Activated B cell treated with CpG ODN at 0.5 μM for 24 hours (primary cell): ENCODE data around the gene TLE2. TPM values are rescaled to one million over a fixed set of nuclear protein-coding genes. Genes with fewer than 3 reads are reported as not detected.

Experiments
- ATAC-seq: fragments of 200-7000 bp; cut with Tn5 transposase; one replicate; pipeline ENCODE4 v1.10.0; 2021; ENCODE audit warnings: low read depth, mild to moderate bottlenecking, moderate library complexity
- CTCF ChIA-PET: fragments of 350-600 bp; sonication (Branson Sonifier 250); formaldehyde crosslinking; loops from one replicate; lab custom pipeline; 2021; ENCODE audit warnings: antibody characterized with exemption; lab: Charles Lee
- POLR2A ChIA-PET: fragments of 350-600 bp; sonication (Branson Sonifier 250); formaldehyde crosslinking; loops from one replicate; lab custom pipeline; 2021; ENCODE audit warnings: antibody characterized with exemption; lab: Charles Lee
- DNase-seq: peaks from one replicate; pipeline ENCODE4 v3.0.0; 2022
- H3K27ac Mint-ChIP-seq: one replicate; pipeline ENCODE4 v1.8.0; 2020; ENCODE audit warnings: mixed read lengths
- H3K27me3 Mint-ChIP-seq: one replicate; pipeline ENCODE4 v1.8.0; 2021; ENCODE audit warnings: mixed read lengths
- H3K36me3 Mint-ChIP-seq: one replicate; pipeline ENCODE4 v1.8.0; 2021; ENCODE audit warnings: low read depth, mixed read lengths
- H3K4me1 Mint-ChIP-seq: one replicate; pipeline ENCODE4 v1.8.0; 2021; ENCODE audit warnings: mixed read lengths
- H3K4me3 Mint-ChIP-seq: one replicate; pipeline ENCODE4 v1.8.0; 2020; ENCODE audit warnings: mild to moderate bottlenecking, mixed read lengths
- H3K9me3 Mint-ChIP-seq: one replicate; pipeline ENCODE4 v1.8.0; 2020; ENCODE audit warnings: mixed read lengths
- intact Hi-C: fragments of 100-400 bp; cut with micrococcal nuclease; formaldehyde crosslinking; loops from one replicate; pipeline ENCODE4 v1.15.1; 2024
- total RNA-seq: library from RNA; stranded (reverse); gene quantifications from 2 replicates; pipeline ENCODE4 v1.2.3, GENCODE V29; 2022
- TF ChIP-seq, protein P1 (sequence below): fragments of 200-600 bp; IDR thresholded peaks from one replicate; pipeline ENCODE4 v1.8.0; 2022; ENCODE audit warnings: antibody characterized with exemption, mild to moderate bottlenecking

TLE2 gene
- total RNA-seq, 1 donor from 2014 or later, result 0.58 TPM

DNA sequence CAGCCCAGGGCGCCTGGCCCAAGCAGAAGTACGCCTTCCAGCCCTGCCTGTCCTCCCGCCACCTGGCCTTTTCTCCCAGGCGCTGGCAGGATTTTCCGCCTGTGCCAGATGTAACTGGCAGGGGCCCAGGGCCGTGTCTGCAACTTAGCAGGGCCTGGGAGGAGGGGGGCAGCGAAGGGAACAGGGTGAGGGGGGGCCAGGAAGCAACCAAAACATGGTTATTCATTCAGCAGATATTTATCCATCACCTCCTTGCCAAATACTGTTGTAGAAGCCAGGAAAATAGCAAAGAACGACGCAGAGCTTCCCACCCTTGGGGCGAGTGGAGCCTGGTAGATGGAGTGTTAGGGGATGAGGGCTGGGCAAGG lies 46.1 kb downstream of the TLE2 start:
- Mint-ChIP-seq H3K4me1 (peaks cover 17% of the 10 kb centered on the region), H3K27ac (no peak overlapping the region), H3K27me3 (peaks cover 12% of the 10 kb centered on the region), H3K9me3 (no peaks in the 10 kb centered on the region), H3K4me3 (peak overlapping the region; percentile 29), H3K36me3 (no peaks in the 10 kb centered on the region)
- DNase-seq, result no peak
- TF ChIP-seq, protein P1, sequence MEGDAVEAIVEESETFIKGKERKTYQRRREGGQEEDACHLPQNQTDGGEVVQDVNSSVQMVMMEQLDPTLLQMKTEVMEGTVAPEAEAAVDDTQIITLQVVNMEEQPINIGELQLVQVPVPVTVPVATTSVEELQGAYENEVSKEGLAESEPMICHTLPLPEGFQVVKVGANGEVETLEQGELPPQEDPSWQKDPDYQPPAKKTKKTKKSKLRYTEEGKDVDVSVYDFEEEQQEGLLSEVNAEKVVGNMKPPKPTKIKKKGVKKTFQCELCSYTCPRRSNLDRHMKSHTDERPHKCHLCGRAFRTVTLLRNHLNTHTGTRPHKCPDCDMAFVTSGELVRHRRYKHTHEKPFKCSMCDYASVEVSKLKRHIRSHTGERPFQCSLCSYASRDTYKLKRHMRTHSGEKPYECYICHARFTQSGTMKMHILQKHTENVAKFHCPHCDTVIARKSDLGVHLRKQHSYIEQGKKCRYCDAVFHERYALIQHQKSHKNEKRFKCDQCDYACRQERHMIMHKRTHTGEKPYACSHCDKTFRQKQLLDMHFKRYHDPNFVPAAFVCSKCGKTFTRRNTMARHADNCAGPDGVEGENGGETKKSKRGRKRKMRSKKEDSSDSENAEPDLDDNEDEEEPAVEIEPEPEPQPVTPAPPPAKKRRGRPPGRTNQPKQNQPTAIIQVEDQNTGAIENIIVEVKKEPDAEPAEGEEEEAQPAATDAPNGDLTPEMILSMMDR, result no peak
- ChIA-PET CTCF (no interaction called here), POLR2A (no interaction called here)
- intact Hi-C loops, result no loop called here
- no peak for ATAC-seq

DNA sequence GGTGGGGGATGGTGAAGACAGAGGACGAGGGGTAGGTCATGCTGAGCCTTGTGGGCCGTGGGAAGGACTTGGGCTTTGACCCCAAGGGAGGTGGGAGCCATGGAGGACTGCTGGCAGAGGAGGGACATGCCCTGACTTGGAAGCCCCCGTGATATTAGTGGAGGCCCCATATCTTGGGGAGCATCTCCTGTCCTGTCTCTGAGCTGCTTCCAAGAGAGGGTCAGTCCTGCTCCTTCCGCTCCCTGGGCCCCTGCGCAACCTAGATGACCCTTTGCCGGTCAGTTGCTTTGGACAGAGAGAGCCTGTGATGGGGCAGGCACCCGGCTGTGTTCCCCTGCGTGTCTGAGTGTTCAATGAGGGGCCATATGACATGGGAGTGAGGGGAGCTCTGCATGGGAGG lies 46.5 kb downstream of the TLE2 start:
- no peak for ATAC-seq
- no peaks in the 10 kb centered on the region for H3K36me3 Mint-ChIP-seq
- peaks cover 12% of the 10 kb centered on the region for H3K27me3 Mint-ChIP-seq
- intact Hi-C loops, result no loop called here
- POLR2A ChIA-PET, result interaction anchor here (0.7 kb wide), 1 partner anchor 392 kb away, joined by 11 read pairs; no protein-coding TSS in a partner anchor
- TF ChIP-seq, protein P1, result no peak
- H3K4me3 Mint-ChIP-seq, result no peak overlapping the region
- no peaks in the 10 kb centered on the region for H3K9me3 Mint-ChIP-seq
- CTCF ChIA-PET, result no interaction called here
- peaks cover 20% of the 10 kb centered on the region for H3K4me1 Mint-ChIP-seq
- no peak overlapping the region for H3K27ac Mint-ChIP-seq
- DNase-seq, result no peak

DNA sequence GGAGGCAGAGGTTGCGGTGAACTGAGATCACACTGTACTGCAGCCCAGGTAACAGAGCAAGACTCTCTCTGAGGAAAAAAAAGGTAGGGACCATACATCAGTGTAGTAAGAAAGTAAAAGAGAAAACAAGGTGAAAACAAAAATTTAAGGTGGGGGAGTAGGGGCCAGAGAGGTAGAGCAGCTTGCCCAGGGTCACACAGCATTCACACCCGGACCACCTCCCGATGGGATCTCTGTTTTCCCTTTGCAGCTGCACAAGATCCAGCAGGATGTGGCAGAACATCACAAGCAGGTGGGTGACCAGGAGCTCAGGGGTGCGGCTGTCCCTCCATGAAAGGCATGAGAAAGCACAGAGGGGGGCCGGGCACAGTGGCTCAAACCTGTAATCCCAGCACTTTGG lies 47.2 kb downstream of the TLE2 start:
- no peak overlapping the region for H3K4me3 Mint-ChIP-seq
- CTCF ChIA-PET, result no interaction called here
- ATAC-seq (no peak), DNase-seq (no peak)
- no peaks in the 10 kb centered on the region for H3K36me3 Mint-ChIP-seq
- no peaks in the 10 kb centered on the region for H3K9me3 Mint-ChIP-seq
- peaks cover 22% of the 10 kb centered on the region for H3K4me1 Mint-ChIP-seq
- H3K27me3 Mint-ChIP-seq, result peaks cover 10% of the 10 kb centered on the region
- POLR2A ChIA-PET, result interaction anchor here (0.7 kb wide), 1 partner anchor 392 kb away, joined by 11 read pairs; no protein-coding TSS in a partner anchor
- TF ChIP-seq, protein P1, result no peak
- no peak overlapping the region for H3K27ac Mint-ChIP-seq
- intact Hi-C loops, result no loop called here

DNA sequence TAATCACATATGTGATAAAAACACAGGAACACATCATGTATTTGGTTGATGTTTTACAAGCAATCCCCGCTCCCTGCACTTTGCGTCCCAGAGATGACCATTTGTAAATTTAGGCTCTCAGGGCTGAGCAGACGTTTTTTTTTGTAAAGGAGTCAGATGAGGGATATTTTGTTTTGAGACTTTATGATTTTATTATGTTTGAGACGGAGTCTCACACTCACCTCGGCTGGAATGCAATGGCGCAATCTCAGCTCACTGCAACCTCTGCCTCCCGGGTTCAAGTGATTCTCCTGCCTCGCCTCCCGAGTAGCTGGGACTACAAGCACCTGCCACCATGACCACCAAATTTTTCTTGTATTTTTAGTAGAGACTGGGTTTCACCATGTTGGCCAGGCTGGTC lies 50.3 kb downstream of the TLE2 start:
- no peaks in the 10 kb centered on the region for H3K36me3 Mint-ChIP-seq
- TF ChIP-seq, protein P1, result no peak
- H3K27ac Mint-ChIP-seq, result no peak overlapping the region
- H3K27me3 Mint-ChIP-seq, result peaks cover 13% of the 10 kb centered on the region
- CTCF ChIA-PET, result no interaction called here
- intact Hi-C loops, result loop anchor here (5.0 kb wide), 1 partner anchor 199 kb away; the partner anchor contains the start of gene S1PR4
- no peaks in the 10 kb centered on the region for H3K9me3 Mint-ChIP-seq
- POLR2A ChIA-PET, result no interaction called here
- ATAC-seq (no peak), DNase-seq (no peak)
- peaks cover 30% of the 10 kb centered on the region for H3K4me1 Mint-ChIP-seq
- no peak overlapping the region for H3K4me3 Mint-ChIP-seq

DNA sequence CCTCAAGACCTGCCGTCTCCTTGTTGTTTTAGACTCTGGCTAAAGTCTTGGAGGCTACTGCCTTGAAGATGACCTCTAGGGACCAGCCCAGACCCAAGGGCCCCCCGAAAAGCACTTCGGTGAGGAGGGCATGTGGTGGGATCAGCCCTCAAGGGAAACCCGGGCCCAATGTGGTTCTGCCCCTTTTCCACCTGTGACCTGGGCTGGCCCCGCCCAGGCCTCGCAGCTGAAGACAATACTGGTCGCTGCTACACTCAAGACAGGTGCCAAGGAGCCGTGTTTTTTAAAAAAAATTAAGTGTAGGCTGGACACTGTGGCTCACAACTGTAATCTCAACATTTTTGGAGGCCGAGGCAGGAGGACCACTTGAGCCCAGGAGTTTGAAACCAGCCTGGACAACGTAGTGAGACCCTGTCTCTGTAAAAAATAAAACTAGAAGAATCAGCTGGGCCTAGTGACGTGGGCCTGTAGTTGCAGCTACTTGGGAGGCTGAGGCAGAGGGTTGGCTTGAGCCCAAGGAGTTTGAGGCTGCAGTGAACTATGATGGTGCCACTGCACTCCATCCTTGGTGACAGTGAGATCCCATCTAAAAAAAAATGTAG lies 50.8 kb downstream of the TLE2 start:
- Mint-ChIP-seq H3K4me1 (peaks cover 26% of the 10 kb centered on the region), H3K4me3 (no peak overlapping the region), H3K27ac (no peak overlapping the region), H3K36me3 (no peaks in the 10 kb centered on the region), H3K27me3 (peaks cover 9% of the 10 kb centered on the region), H3K9me3 (no peaks in the 10 kb centered on the region)
- ATAC-seq, result no peak
- intact Hi-C loops, result loop anchor here (5.0 kb wide), 1 partner anchor 199 kb away; the partner anchor contains the start of gene S1PR4
- CTCF ChIA-PET, result interaction anchor here (0.7 kb wide), 1 partner anchor 232 kb away, joined by 3 read pairs; no protein-coding TSS in a partner anchor
- TF ChIP-seq, protein P1, result no peak
- DNase-seq, result no peak
- POLR2A ChIA-PET, result interaction anchor here (1.4 to 2.3 kb wide), 2 partner anchors 28 to 82 kb away, joined by 3 to 8 read pairs; no protein-coding TSS in a partner anchor
